ENCODE measurements around the gene ACKR3. TPM values are rescaled to one million over a fixed set of nuclear protein-coding genes. Genes with fewer than 3 reads are reported as not detected.

Gene ACKR3
- total and polyA plus RNA-seq, 3 donors from 2014 or later = 22.8 to 52.8 (median 35.5) TPM

DNA sequence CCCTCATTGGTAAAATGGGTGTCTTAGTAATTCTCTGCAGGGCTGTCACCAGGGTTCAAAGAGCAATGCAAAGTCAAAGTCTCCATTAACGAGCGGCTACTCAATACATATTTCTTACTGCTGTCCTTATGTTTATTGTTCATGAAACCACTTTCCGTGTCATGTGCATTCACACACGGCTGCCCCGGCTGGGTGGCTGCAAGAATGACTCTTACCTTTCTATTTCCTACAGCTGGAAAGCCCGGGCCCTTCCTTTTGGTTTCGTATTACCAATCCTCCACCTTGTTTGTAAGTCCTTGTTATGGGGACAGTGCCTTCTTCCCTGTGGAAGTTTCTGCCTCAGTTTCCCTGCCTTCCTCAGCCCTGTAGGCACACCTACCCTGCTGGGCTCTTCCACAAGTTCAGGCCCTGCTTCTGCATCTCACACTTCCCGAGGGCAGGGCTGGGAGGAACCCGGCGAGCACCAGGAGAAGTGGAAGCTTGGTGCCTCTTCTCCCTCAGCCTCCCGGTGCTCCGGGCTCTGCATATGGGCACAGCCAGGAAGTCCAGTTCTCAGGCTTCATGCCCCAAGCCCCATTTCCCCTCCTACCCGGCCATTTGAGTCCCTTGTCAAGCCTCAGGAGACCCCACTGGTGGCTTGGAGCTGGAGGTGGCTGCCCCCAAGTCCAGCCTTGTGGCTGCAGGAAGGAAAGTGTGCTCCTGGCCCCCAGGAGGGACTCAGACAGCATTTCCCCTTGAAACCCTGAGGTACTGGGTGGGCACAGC is 18.7 kb upstream of the ACKR3 start:
- intact Hi-C loops (cut with DNase I; ENCODE audit: low total_unique reads) = no loop called here
- Histone ChIP-seq H3K27ac (no peak overlapping the region), H3K4me1 (no peaks in the 10 kb centered on the region), H3K36me3 (ENCODE audit: low read depth, missing control alignments) (no peaks in the 10 kb centered on the region), H3K9me3 (no peaks in the 10 kb centered on the region), H3K4me3 (no peak overlapping the region), H3K27me3 (no peaks in the 10 kb centered on the region)
- DNase-seq = no peak
- TF ChIP-seq CTCF (IDR thresholded peaks at IDR 0.05) (no peak), POLR2A (IDR thresholded peaks at IDR 0.05) (no peak)
- 90 to 93% methylated on average over 12 to 13 of the region's 13 CpGs for WGBS, 2 donors

- Histone ChIP-seq H3K36me3 (ENCODE audit: low read depth, missing control alignments) (no peaks in the 10 kb centered on the region), H3K4me1 (no peaks in the 10 kb centered on the region), H3K27ac (no peak overlapping the region), H3K27me3 (no peaks in the 10 kb centered on the region), H3K9me3 (no peaks in the 10 kb centered on the region), H3K4me3 (no peak overlapping the region)
- DNase-seq = no peak
- WGBS, 2 donors = 62 to 68% methylated on average over 8 of the region's 8 CpGs
- intact Hi-C loops (cut with DNase I; ENCODE audit: low total_unique reads) = no loop called here
- TF ChIP-seq CTCF (IDR thresholded peaks at IDR 0.05) = no peak
- TF ChIP-seq POLR2A (IDR thresholded peaks at IDR 0.05) = no peak
Measured at GRCh38 chr2:236551471-236552211, 18.0 kb upstream of the ACKR3 start.

- H3K9me3 ChIP-seq = no peaks in the 10 kb centered on the region
- intact Hi-C loops (cut with DNase I; ENCODE audit: low total_unique reads) = no loop called here
- 74 to 91% methylated on average over 6 of the region's 6 CpGs for WGBS, 2 donors
- no peaks in the 10 kb centered on the region for H3K4me1 ChIP-seq
- H3K4me3 ChIP-seq = no peak overlapping the region
- H3K27ac ChIP-seq = no peak overlapping the region
- DNase-seq = no peak
- no peaks in the 10 kb centered on the region for H3K27me3 ChIP-seq
- no peaks in the 10 kb centered on the region for H3K36me3 ChIP-seq (ENCODE audit: low read depth, missing control alignments)
- TF ChIP-seq CTCF (IDR thresholded peaks at IDR 0.05) = no peak
- no peak for TF ChIP-seq POLR2A (IDR thresholded peaks at IDR 0.05)
Measured at GRCh38 chr2:236552212-236552542, 17.4 kb upstream of the ACKR3 start.

GRCh38 chr2:236552581-236553363 is 16.9 kb upstream of the ACKR3 start:
- H3K4me3 ChIP-seq = no peak overlapping the region
- H3K27ac ChIP-seq = no peak overlapping the region
- TF ChIP-seq CTCF (IDR thresholded peaks at IDR 0.05) (no peak), POLR2A (IDR thresholded peaks at IDR 0.05) (no peak)
- H3K36me3 ChIP-seq (ENCODE audit: low read depth, missing control alignments) = no peaks in the 10 kb centered on the region
- H3K4me1 ChIP-seq = no peaks in the 10 kb centered on the region
- WGBS, 2 donors = 74 to 79% methylated on average over 11 of the region's 11 CpGs
- no peak for DNase-seq
- H3K27me3 ChIP-seq = no peaks in the 10 kb centered on the region
- intact Hi-C loops (cut with DNase I; ENCODE audit: low total_unique reads) = no loop called here
- H3K9me3 ChIP-seq = no peaks in the 10 kb centered on the region

Data from testis (tissue), 3 donors.